Sigmoid colon (tissue), 7 donors: ENCODE data around the gene FABP1. TPM values are rescaled to one million over a fixed set of nuclear protein-coding genes. Genes with fewer than 3 reads are reported as not detected.

Experiments
- DNase-seq: peaks from one replicate; pipeline ENCODE4 v3.0.0-alpha.2; 2019
- H3K27ac ChIP-seq, 4 donors: fragments of 200-600 bp; sonication (generic); one replicate each; pipeline ENCODE4 v1.5.1; 2016 to 2019; ENCODE audit warnings: mild to moderate bottlenecking in 1 of 4
- H3K27me3 ChIP-seq, 3 donors: fragments of 200-600 bp; sonication (generic); one replicate each; pipeline ENCODE4 v1.5.1; 2019; ENCODE audit warnings: mild to moderate bottlenecking in 1 of 3
- H3K36me3 ChIP-seq, 4 donors: fragments of 200-600 bp; sonication (generic); one replicate each; pipeline ENCODE4 v1.5.1; 2016 to 2019
- H3K4me1 ChIP-seq, 4 donors: fragments of 200-600 bp; sonication (generic); one replicate each; pipeline ENCODE4 v1.5.1; 2017 to 2019
- H3K4me3 ChIP-seq, 4 donors: fragments of 200-600 bp; sonication (generic); one replicate each; pipeline ENCODE4 v1.5.1; 2017 to 2019; ENCODE audit warnings: mild to moderate bottlenecking in 2 of 4, moderate library complexity in 1 of 4
- H3K9me3 ChIP-seq, 4 donors: fragments of 200-600 bp in 3 of 4; sonication (generic) in 3 of 4; one replicate each; pipeline versions ENCODE4 v1.5.1 to v1.6.1; 2013 to 2019
- CTCF ChIP-seq, 4 experiments: fragments of 450-650 bp in 3 of 4; fragments of 200-600 bp in 1 of 4; IDR thresholded peaks; one replicate each; pipeline ENCODE4 v1.5.1; 2016 to 2019; ENCODE audit warnings: antibody characterized with exemption in 4 of 4, mild to moderate bottlenecking in 3 of 4, moderate library complexity in 2 of 4
- EP300 ChIP-seq, 4 donors: sonication (generic); formaldehyde crosslinking; IDR thresholded peaks; one replicate each; pipeline ENCODE4 v1.6.1; 2017; ENCODE audit warnings: antibody characterized with exemption in 4 of 4
- POLR2A ChIP-seq, 2 donors: fragments of 450-650 bp; IDR thresholded peaks; one replicate each; pipeline ENCODE4 v1.6.1; 2016; ENCODE audit warnings: antibody characterized with exemption in 2 of 2, mild to moderate bottlenecking in 2 of 2, moderate library complexity in 2 of 2
- POLR2AphosphoS5 ChIP-seq, 4 donors: sonication (generic); formaldehyde crosslinking; IDR thresholded peaks; one replicate each; pipeline ENCODE4 v1.6.1; 2017; ENCODE audit warnings: antibody characterized with exemption in 4 of 4
- WGBS, 2 donors: extraction: QIAGEN DNeasy Blood & Tissue Kit; methylation state at CpG; one replicate each; pipeline ENCODE4 v1.1.7; 2013; 5-methylcytosine and 5-hydroxymethylcytosine counted together
- intact Hi-C: fragments of 100-400 bp; cut with DNase I; formaldehyde crosslinking; loops from one replicate; pipeline ENCODE4 v1.15.1; 2023
- polyA plus RNA-seq, 3 donors: library from polyadenylated mRNA; stranded (reverse); fragments of 200-250 nt; gene quantifications; one replicate each; pipeline ENCODE4 v1.2.3, GENCODE V29; 2013
- total RNA-seq, 4 donors: library from RNA; depleted of rRNA; stranded (reverse); fragments of >200 nt; gene quantifications; one replicate each; pipeline ENCODE4 v1.1.0, GENCODE V29; 2016
- donor health status: healthy with polysubstance abuse.
- donor health status: Bipolar disorder and iron deficiency.
- donor health status: healthy.

FABP1 gene
- total and polyA plus RNA-seq, 7 donors = 5.4 to 26,931 (median 7,940) TPM; not detected in 3

- intact Hi-C loops = no loop called here
- WGBS, 2 donors = 52 to 81% methylated on average over 1 of the region's 1 CpG
- peak overlapping the region in 1 of 4 donors; percentile 11 for H3K27ac ChIP-seq
These were observed 45.1 kb downstream of the FABP1 start for GRCh38 chr2:88082781-88083180.

GRCh38 chr2:88081924-88082608 is 45.8 kb downstream of the FABP1 start:
- H3K36me3 ChIP-seq = peaks cover 0 to 22% (median 0%) of the 10 kb centered on the region in 4 donors
- TF ChIP-seq POLR2A (IDR thresholded peaks at IDR 0.05) = no peak
- TF ChIP-seq POLR2AphosphoS5 (IDR thresholded peaks at IDR 0.05) = no peak
- no peak for TF ChIP-seq EP300 (IDR thresholded peaks at IDR 0.05)
- TF ChIP-seq CTCF (IDR thresholded peaks at IDR 0.05) = no peak
- H3K27ac ChIP-seq = peak overlapping the region in 1 of 4 donors; percentile 11
- H3K9me3 ChIP-seq = no peaks in the 10 kb centered on the region
- no peak overlapping the region for H3K4me3 ChIP-seq
- 86 to 91% methylated on average over 4 of the region's 4 CpGs for WGBS, 2 donors
- DNase-seq = no peak
- intact Hi-C loops = no loop called here
- H3K4me1 ChIP-seq = peaks cover 0 to 27% (median 12%) of the 10 kb centered on the region in 4 donors
- H3K27me3 ChIP-seq = no peaks in the 10 kb centered on the region

More at GRCh38 chr2:88082781-88083180, 45.1 kb downstream of the FABP1 start:
- no peak for DNase-seq
- Histone ChIP-seq H3K4me3 (no peak overlapping the region), H3K9me3 (no peaks in the 10 kb centered on the region), H3K27me3 (no peaks in the 10 kb centered on the region), H3K4me1 (peaks cover 0 to 21% (median 8%) of the 10 kb centered on the region in 4 donors), H3K36me3 (peaks cover 0 to 23% (median 0%) of the 10 kb centered on the region in 4 donors)
- TF ChIP-seq EP300 (IDR thresholded peaks at IDR 0.05) (no peak), POLR2A (IDR thresholded peaks at IDR 0.05) (no peak), CTCF (IDR thresholded peaks at IDR 0.05) (no peak)

GRCh38 chr2:88080545-88080944 is 47.3 kb downstream of the FABP1 start:
- H3K27ac ChIP-seq = no peak overlapping the region
- TF ChIP-seq EP300 (IDR thresholded peaks at IDR 0.05) (no peak), POLR2AphosphoS5 (IDR thresholded peaks at IDR 0.05) (no peak), POLR2A (IDR thresholded peaks at IDR 0.05) (no peak), CTCF (IDR thresholded peaks at IDR 0.05) (no peak)
- intact Hi-C loops = no loop called here
- H3K9me3 ChIP-seq = no peaks in the 10 kb centered on the region
- H3K27me3 ChIP-seq = no peaks in the 10 kb centered on the region
- DNase-seq = no peak
- H3K4me1 ChIP-seq = peaks cover 0 to 33% (median 14%) of the 10 kb centered on the region in 4 donors
- H3K36me3 ChIP-seq = peaks cover 0 to 12% (median 0%) of the 10 kb centered on the region in 4 donors
- WGBS, 2 donors = 85 to 90% methylated on average over 2 of the region's 2 CpGs
- H3K4me3 ChIP-seq = no peak overlapping the region

- H3K27ac ChIP-seq = peak overlapping the region in 2 of 4 donors; percentile 69 to 77
- intact Hi-C loops = no loop called here
- no peaks in the 10 kb centered on the region for H3K36me3 ChIP-seq
- no peaks in the 10 kb centered on the region for H3K27me3 ChIP-seq
- 28 to 65% methylated on average over 3 of the region's 3 CpGs for WGBS, 2 donors
- peaks cover 0 to 36% (median 18%) of the 10 kb centered on the region in 4 donors for H3K4me1 ChIP-seq
- TF ChIP-seq EP300 (IDR thresholded peaks at IDR 0.05) (no peak), POLR2A (IDR thresholded peaks at IDR 0.05) (no peak), POLR2AphosphoS5 (IDR thresholded peaks at IDR 0.05) (no peak)
- no peak overlapping the region for H3K4me3 ChIP-seq
- no peaks in the 10 kb centered on the region for H3K9me3 ChIP-seq
- no peak for DNase-seq
These were observed 49.2 kb downstream of the FABP1 start for GRCh38 chr2:88078643-88079172.

GRCh38 chr2:88077080-88077479 is 50.8 kb downstream of the FABP1 start:
- Histone ChIP-seq H3K4me3 (no peak overlapping the region), H3K27me3 (no peaks in the 10 kb centered on the region), H3K36me3 (no peaks in the 10 kb centered on the region), H3K4me1 (peaks cover 0 to 36% (median 18%) of the 10 kb centered on the region in 4 donors), H3K27ac (peak overlapping the region in 3 of 4 donors; percentile 53 to 77 (median 69)), H3K9me3 (no peaks in the 10 kb centered on the region)
- no peak for DNase-seq
- WGBS, 2 donors = 82 to 90% methylated on average over 8 of the region's 8 CpGs
- intact Hi-C loops = no loop called here
- TF ChIP-seq POLR2A (IDR thresholded peaks at IDR 0.05) (no peak), POLR2AphosphoS5 (IDR thresholded peaks at IDR 0.05) (no peak), CTCF (IDR thresholded peaks at IDR 0.05) (no peak)
